Left lung (tissue), 10 donors: Measurements from ENCODE around the gene MAFG. TPM values are rescaled to one million over a fixed set of nuclear protein-coding genes. Genes with fewer than 3 reads are reported as not detected.

Experiments
- ATAC-seq: fragments of 200-7000 bp; cut with Tn5 transposase; one replicate; pipeline ENCODE4 v1.9.1; 2020; ENCODE audit warnings: moderate library complexity
- DNase-seq, 4 donors: peaks; one replicate each; pipeline ENCODE4 v3.0.0-alpha.2; 2013 to 2020
- H3K27ac ChIP-seq, 2 donors: fragments of 200-600 bp; sonication (generic) in 1 of 2; one replicate each; pipeline versions ENCODE4 v1.5.0 to v1.8.0; 2020 to 2021
- H3K27me3 ChIP-seq, 2 donors: fragments of 200-600 bp; sonication (generic) in 1 of 2; one replicate each; pipeline versions ENCODE4 v1.5.0 to v1.8.0; 2020 to 2021
- H3K36me3 ChIP-seq, 2 donors: fragments of 200-600 bp; sonication (generic) in 1 of 2; one replicate each; pipeline versions ENCODE4 v1.5.0 to v1.8.0; 2020 to 2021
- H3K4me1 ChIP-seq, 2 donors: fragments of 200-600 bp; one replicate each; pipeline ENCODE4 v1.8.0; 2021
- H3K4me3 ChIP-seq, 2 donors: fragments of 200-600 bp; sonication (generic) in 1 of 2; one replicate each; pipeline versions ENCODE4 v1.5.0 to v1.8.0; 2020 to 2021; ENCODE audit warnings: mild to moderate bottlenecking in 1 of 2
- H3K9me3 ChIP-seq, 2 donors: fragments of 200-600 bp; sonication (generic) in 1 of 2; one replicate each; pipeline versions ENCODE4 v1.5.0 to v1.8.0; 2020 to 2021
- intact Hi-C, 2 donors: fragments of 100-400 bp; cut with DNase I; formaldehyde crosslinking; loops; one replicate each; pipeline versions ENCODE4 v1.11.2 to v1.14.2; 2022
- polyA plus RNA-seq, 6 donors: library from polyadenylated mRNA; unstranded; fragments of 120-200 nt; gene quantifications; one replicate each; pipeline ENCODE4 v1.2.1, GENCODE V29; 2013; ENCODE audit not compliant: insufficient read length in 6 of 6
- total RNA-seq, 2 donors: library from RNA; stranded (reverse); fragmentation: NEBNext Ultra II Directional; extraction: Animal tissue kit (Norgen Biotek cat#: 25700); gene quantifications; one replicate each; pipeline ENCODE4 v1.2.1, GENCODE V29; 2021
- TF ChIP-seq, protein P1 (sequence below), 2 donors: fragments of 200-600 bp; sonication (generic) in 1 of 2; IDR thresholded peaks; one replicate each; pipeline versions ENCODE4 v1.5.0 to v1.8.0; 2021; ENCODE audit warnings: antibody characterized with exemption in 2 of 2
- donor health status: DM: no; HTN: yes; CAD: no.
- donor health status: DM: no; HTN: no; CAD: no.

The MAFG gene
- total and polyA plus RNA-seq, 8 donors, result 8.1 to 39.8 (median 11.5) TPM

DNA sequence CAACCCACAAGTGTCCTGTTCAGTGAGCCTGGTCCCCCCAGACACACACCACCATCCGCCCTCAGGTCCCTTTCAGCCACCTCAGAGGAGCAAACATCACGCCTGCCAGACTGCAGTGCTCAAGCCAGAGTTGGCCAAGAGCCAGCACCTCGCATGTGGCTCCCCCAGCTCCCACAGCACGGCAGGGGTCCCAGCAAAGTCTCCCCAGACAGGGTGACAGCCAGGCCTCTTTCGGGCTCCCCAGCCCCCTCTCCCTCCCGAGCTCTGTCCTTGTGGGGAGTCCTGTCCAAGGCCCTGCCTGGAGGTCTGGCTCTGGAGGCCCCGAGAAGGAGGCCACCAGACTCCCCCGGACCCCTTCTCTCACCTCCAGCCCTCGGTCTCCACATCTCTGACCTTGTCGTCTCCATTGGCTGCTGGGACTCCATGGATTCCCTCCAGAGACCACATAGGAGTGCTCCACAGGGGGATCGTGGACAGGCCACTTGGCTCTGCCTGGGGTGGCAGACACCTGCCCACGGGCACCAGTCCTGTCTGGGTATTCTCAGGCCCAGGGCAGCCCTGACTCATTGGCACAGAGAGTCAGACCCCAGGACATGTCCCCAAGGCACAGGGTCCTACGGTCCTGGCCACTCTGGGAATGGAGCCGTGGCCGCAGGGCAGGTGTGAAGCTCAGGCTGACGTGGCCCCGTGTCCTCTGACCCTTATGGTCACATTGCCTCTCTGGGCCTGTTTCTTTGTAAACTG, 21.3 kb upstream of the MAFG start:
- Histone ChIP-seq H3K9me3 (no peaks in the 10 kb centered on the region), H3K27me3 (peaks cover 0 to 12% of the 10 kb centered on the region in 2 donors), H3K27ac (no peak overlapping the region), H3K4me1 (no peaks in the 10 kb centered on the region), H3K4me3 (no peak overlapping the region), H3K36me3 (no peaks in the 10 kb centered on the region)
- DNase-seq (no peak), ATAC-seq (no peak)
- TF ChIP-seq, protein P1, sequence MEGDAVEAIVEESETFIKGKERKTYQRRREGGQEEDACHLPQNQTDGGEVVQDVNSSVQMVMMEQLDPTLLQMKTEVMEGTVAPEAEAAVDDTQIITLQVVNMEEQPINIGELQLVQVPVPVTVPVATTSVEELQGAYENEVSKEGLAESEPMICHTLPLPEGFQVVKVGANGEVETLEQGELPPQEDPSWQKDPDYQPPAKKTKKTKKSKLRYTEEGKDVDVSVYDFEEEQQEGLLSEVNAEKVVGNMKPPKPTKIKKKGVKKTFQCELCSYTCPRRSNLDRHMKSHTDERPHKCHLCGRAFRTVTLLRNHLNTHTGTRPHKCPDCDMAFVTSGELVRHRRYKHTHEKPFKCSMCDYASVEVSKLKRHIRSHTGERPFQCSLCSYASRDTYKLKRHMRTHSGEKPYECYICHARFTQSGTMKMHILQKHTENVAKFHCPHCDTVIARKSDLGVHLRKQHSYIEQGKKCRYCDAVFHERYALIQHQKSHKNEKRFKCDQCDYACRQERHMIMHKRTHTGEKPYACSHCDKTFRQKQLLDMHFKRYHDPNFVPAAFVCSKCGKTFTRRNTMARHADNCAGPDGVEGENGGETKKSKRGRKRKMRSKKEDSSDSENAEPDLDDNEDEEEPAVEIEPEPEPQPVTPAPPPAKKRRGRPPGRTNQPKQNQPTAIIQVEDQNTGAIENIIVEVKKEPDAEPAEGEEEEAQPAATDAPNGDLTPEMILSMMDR (IDR thresholded peaks at IDR 0.05), result no peak
- intact Hi-C loops, result no loop called here

- no peaks in the 10 kb centered on the region for H3K9me3 ChIP-seq
- ATAC-seq (no peak), DNase-seq (no peak)
- no peak within 1 kb of the TSS for H3K27ac ChIP-seq
- intact Hi-C loops, result no loop called here
- no peaks in the 10 kb centered on the region for H3K36me3 ChIP-seq
- H3K4me1 ChIP-seq, result no peaks in the 10 kb centered on the region
- H3K4me3 ChIP-seq, result no peak within 1 kb of the TSS
- TF ChIP-seq, protein P1 (IDR thresholded peaks at IDR 0.05), result no peak
- peaks cover 0 to 25% of the 10 kb centered on the region in 2 donors for H3K27me3 ChIP-seq
Measured at GRCh38 chr17:81947189-81947588, 19.7 kb upstream of the MAFG start, which contains the start of gene MYADML2. TSS of gene MYADML2 (minus strand) at chr17:81947233. CDS start at chr17:81941741, 5,492 bp downstream.

DNA sequence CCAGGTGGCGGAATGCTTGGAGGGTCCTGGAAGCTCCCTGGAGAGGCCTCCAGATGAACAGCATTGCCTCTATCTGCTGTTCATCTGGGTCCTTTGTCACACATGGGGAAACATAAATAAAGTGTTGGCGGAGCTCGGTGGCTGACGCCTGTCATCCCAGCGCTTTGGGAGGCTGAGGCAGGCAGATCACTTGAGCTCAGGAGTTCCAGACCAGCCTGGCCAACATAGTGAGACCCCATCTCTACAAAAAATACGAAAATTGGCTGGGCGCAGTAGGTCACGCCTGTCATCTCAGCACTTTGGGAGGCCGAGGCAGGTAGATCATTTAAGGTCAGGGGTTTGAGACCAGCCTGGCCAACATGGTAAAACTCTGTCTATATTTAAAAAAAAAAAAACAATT, 17.3 kb upstream of the MAFG start:
- Histone ChIP-seq H3K27ac (no peak overlapping the region), H3K4me1 (no peaks in the 10 kb centered on the region), H3K27me3 (peaks cover 0 to 46% of the 10 kb centered on the region in 2 donors), H3K4me3 (no peak overlapping the region), H3K9me3 (no peaks in the 10 kb centered on the region), H3K36me3 (no peaks in the 10 kb centered on the region)
- TF ChIP-seq, protein P1 (IDR thresholded peaks at IDR 0.05), result no peak
- ATAC-seq, result no peak
- intact Hi-C loops, result no loop called here
- DNase-seq, result no peak

DNA sequence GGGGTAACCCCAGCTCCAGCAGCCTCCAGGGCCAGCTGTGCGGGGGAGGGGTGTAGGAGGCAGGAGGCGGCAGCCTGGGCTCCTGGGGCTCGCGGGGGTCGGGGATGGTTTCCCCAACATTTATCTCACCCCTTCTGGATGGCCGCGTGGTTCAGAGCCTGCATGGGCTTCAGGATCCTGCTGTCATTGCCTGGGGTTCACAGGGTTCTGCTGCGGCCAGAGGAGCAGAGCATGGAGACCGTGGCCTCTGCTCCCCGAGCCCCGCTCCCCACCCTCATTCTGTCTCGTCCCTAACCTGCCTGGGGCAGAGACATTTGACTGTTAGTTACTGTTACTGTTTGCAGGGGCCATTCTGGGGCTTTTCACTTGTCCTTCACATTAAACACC, 14.6 kb upstream of the MAFG start:
- TF ChIP-seq, protein P1 (IDR thresholded peaks at IDR 0.05), result no peak
- no peak overlapping the region for H3K4me3 ChIP-seq

GRCh38 chr17:81941484-81942166, 14.1 kb upstream of the MAFG start:
- DNase-seq (peak in 1 of 4 donors; percentile 79), ATAC-seq (no peak)
- Histone ChIP-seq H3K9me3 (no peaks in the 10 kb centered on the region), H3K27me3 (peaks cover 0 to 69% of the 10 kb centered on the region in 2 donors), H3K4me1 (peaks cover 0 to 13% of the 10 kb centered on the region in 2 donors), H3K4me3 (no peak overlapping the region), H3K27ac (no peak overlapping the region), H3K36me3 (no peaks in the 10 kb centered on the region)
- intact Hi-C loops, result no loop called here
- TF ChIP-seq, protein P1 (IDR thresholded peaks at IDR 0.05), result no peak

More for the DNA sequence above, 14.6 kb upstream of the MAFG start:
- Histone ChIP-seq H3K27ac (no peak overlapping the region), H3K27me3 (peaks cover 0 to 64% of the 10 kb centered on the region in 2 donors), H3K4me1 (peaks cover 0 to 8% of the 10 kb centered on the region in 2 donors), H3K36me3 (no peaks in the 10 kb centered on the region), H3K9me3 (no peaks in the 10 kb centered on the region)
- no peak for ATAC-seq
- no peak for DNase-seq
- intact Hi-C loops, result no loop called here
